ENCODE measurements around the gene MEIOB.

MEIOB gene

DNA sequence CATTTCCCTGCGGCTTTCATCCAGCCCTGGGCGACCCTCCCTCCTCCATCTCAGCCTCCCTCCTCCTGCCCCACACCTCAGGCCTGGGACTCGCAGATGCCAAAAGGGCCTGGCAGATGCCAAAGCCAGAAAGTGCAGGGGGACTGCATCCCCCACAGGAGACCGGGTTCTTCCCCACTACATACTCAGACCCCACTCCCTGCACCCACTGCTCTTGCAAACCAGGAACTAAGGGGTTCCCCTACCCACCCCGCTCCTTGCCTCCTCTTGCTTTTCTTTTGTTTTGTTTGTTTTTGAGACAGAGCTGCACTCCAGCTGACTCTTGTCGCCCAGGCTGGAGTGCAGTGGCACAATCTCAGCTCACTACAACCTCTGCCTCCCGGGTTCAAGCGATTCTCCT lies 43.0 kb upstream of the MEIOB start:
- Histone ChIP-seq H3K9ac (ENCODE audit: low read depth, low read length) (no peak overlapping the region), H3K27me3 (ENCODE audit: insufficient read depth, low read length) (peaks cover 62% of the 10 kb centered on the region), H3K9me3 (ENCODE audit: insufficient read depth, low read depth, low read length) (no peaks in the 10 kb centered on the region), H3K27ac (ENCODE audit: low read length) (no peak overlapping the region), H3K4me1 (ENCODE audit: insufficient read depth, low read length) (no peaks in the 10 kb centered on the region; the same call in 1 of the 2 replicates), H3K4me3 (ENCODE audit: low read length) (no peak overlapping the region), H3K36me3 (ENCODE audit: insufficient read depth, low read depth, low read length) (no peaks in the 10 kb centered on the region)

DNA sequence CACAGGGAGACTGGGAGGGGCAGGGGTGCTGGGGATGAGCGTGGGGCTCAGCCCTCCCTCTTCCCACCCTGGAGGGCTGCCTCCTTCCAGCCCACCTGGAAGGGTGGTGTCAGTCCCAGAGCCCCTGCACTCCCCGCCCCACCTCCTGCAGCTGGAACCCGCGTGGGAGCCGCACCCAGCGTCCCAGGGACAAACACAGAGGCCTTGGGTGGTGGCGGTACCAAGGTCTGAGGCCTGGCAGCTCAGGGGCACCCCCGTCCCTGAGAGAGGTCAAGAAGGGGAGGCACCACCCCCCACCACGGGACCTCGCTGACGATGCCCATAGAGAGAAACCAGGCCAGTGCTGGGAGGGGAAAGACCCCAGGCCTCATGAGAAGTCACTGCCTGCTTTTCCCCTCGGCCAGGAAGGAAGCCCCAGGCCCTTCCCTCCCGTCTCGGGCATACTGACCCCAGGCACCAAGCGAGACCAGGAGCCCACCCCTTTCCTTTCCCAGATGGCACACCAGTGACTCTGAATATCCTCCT lies 42.2 kb upstream of the MEIOB start:
- H3K4me1 ChIP-seq (ENCODE audit: insufficient read depth, low read length): no peaks in the 10 kb centered on the region; the same call in 1 of the 2 replicates
- peaks cover 54% of the 10 kb centered on the region for H3K27me3 ChIP-seq (ENCODE audit: insufficient read depth, low read length)
- no peak overlapping the region for H3K9ac ChIP-seq (ENCODE audit: low read depth, low read length)
- no peaks in the 10 kb centered on the region for H3K9me3 ChIP-seq (ENCODE audit: insufficient read depth, low read depth, low read length)
- no peaks in the 10 kb centered on the region for H3K36me3 ChIP-seq (ENCODE audit: insufficient read depth, low read depth, low read length)
- no peak overlapping the region for H3K27ac ChIP-seq (ENCODE audit: low read length)
- H3K4me3 ChIP-seq (ENCODE audit: low read length): no peak overlapping the region

DNA sequence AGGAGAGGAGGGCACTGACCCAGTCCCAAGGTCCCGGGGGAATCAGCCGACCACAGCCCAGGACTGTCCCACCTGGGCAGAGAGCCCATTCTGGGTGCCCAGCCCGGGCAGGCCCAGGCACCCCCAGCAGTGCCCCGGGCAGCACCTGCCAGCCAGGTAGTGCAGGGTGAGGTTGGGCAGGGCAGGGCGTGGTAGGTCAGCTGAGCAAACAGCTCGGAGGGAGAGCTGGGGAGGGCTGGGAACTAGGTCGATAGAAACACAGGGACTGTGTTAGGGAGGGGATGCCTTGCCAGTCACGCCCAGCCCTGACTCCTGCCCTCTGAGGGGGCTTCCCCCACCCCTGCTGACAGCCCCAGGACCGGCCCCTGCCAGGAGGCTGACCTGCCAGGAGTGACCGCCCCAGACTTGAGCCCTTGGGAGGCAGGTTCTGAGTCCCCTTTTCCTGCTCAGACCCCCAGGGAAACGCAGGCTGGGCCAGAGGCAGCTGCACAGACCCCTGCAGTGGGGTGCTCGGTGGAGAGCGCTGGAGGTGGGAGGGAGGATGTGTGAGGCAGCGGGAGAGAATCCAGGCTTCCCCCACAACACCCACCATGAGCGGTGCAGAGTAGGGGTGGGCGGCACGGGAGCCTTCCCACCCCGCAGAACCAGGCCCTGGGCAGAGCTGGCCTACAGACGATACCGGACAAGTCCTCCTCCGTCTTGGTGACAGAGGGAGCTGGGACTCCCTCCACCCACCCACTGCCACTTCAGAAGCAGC lies 41.5 kb upstream of the MEIOB start:
- Histone ChIP-seq H3K9me3 (ENCODE audit: insufficient read depth, low read depth, low read length) (no peaks in the 10 kb centered on the region), H3K27ac (ENCODE audit: low read length) (no peak overlapping the region), H3K27me3 (ENCODE audit: insufficient read depth, low read length) (peaks cover 50% of the 10 kb centered on the region), H3K4me1 (ENCODE audit: insufficient read depth, low read length) (no peaks in the 10 kb centered on the region; the same call in 1 of the 2 replicates), H3K9ac (ENCODE audit: low read depth, low read length) (no peak overlapping the region), H3K4me3 (ENCODE audit: low read length) (no peak overlapping the region), H3K36me3 (ENCODE audit: insufficient read depth, low read depth, low read length) (no peaks in the 10 kb centered on the region)

DNA sequence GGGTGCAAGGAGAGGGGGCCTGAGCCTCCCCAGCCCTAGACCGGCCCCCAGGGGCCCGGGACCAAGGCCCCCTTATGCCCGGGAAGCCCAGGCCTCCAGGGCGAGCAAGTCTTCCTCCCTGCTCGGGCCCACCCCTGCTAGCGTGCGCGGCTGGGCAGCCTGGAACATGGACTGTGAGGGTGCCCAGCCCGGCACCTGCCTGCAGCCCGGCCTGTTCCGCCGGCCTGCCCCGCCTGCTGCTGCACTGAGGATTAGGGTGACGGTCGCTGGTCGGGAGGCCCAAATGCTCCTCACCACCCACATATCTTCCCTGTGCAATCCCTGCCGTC lies 40.2 kb upstream of the MEIOB start:
- Histone ChIP-seq H3K9me3 (ENCODE audit: insufficient read depth, low read depth, low read length) (no peaks in the 10 kb centered on the region), H3K27me3 (ENCODE audit: insufficient read depth, low read length) (peaks cover 45% of the 10 kb centered on the region), H3K9ac (ENCODE audit: low read depth, low read length) (no peak overlapping the region)

DNA sequence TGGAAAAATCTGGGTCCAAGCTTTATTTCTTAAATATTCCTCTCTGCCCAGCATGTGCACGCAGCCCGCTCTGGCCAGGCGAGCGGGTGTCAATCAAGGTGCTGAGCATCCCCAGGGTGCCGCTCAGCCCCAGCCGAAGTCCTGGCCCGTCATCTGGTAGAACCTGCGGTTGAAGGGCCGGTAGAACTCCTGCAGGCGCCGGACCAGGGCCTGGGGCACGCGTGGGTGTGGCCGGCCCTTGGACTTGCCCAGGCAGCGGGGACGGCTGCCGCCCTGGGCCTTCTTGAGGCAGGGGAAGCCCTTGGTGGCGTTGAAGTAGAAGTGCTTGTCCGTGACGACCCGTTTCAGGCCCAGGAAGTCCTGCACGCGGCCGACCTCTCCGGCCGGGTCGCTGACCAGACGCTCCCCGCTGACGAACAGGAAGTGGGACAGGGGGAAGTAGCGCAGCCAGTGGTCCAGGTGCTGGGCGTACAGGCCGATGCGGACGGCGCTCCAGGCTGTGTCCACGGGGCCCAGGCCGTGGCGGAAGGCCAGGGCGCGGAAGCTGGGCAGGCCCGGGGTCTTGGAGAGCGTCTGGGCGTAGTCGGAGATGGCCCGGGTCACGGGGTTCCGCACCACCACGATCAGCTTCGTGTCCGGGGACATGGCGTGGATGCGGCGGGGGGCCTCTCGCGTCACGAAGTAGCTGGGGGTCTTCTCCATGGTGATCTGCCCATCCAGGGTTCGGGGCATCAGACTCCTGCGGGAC lies 39.7 kb upstream of the MEIOB start:
- Histone ChIP-seq H3K4me1 (ENCODE audit: insufficient read depth, low read length) (no peaks in the 10 kb centered on the region; the same call in 1 of the 2 replicates), H3K27ac (ENCODE audit: low read length) (no peak overlapping the region), H3K9ac (ENCODE audit: low read depth, low read length) (no peak overlapping the region), H3K36me3 (ENCODE audit: insufficient read depth, low read depth, low read length) (no peaks in the 10 kb centered on the region), H3K27me3 (ENCODE audit: insufficient read depth, low read length) (peaks cover 42% of the 10 kb centered on the region), H3K9me3 (ENCODE audit: insufficient read depth, low read depth, low read length) (no peaks in the 10 kb centered on the region), H3K4me3 (ENCODE audit: low read length) (no peak overlapping the region)

More for the DNA sequence above, 40.2 kb upstream of the MEIOB start:
- no peak overlapping the region for H3K27ac ChIP-seq (ENCODE audit: low read length)
- no peaks in the 10 kb centered on the region; the same call in 1 of the 2 replicates for H3K4me1 ChIP-seq (ENCODE audit: insufficient read depth, low read length)
- no peaks in the 10 kb centered on the region for H3K36me3 ChIP-seq (ENCODE audit: insufficient read depth, low read depth, low read length)
- H3K4me3 ChIP-seq (ENCODE audit: low read length): no peak overlapping the region

DNA sequence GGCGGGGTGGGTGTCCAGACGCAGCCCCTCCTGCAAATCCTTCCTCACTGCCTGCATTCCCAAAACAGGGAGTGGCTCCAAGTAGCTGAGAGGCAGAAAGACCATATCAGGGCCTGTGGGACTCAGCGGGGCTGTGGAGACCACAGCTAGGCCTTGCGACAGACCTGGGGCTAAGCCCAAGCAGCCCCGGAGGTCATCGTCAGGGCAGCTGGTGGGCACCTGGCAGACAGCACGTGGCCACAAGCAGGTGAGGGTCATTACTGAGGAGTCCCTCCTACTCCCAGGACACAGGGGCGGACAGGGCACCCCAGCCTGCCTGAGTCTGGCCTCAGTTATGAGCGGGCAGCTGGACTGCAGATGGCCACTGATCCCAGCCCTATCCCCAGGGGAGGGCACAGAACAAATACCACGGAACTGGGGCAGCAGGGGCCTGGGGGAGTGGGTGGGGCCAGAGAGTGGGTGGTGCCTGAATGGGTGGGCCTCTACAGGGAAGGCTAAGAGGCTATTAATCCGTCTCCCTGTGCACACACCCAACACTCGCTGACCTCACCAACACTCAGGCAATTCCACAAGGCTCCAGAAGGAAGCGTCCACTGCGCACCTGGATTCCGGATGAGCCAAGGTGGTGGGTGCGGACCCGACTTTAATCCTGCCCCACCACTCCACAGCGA lies 37.7 kb upstream of the MEIOB start:
- Histone ChIP-seq H3K27me3 (ENCODE audit: insufficient read depth, low read length) (peaks cover 28% of the 10 kb centered on the region), H3K9me3 (ENCODE audit: insufficient read depth, low read depth, low read length) (no peaks in the 10 kb centered on the region), H3K27ac (ENCODE audit: low read length) (no peak overlapping the region), H3K4me1 (ENCODE audit: insufficient read depth, low read length) (no peaks in the 10 kb centered on the region; the same call in 1 of the 2 replicates), H3K36me3 (ENCODE audit: insufficient read depth, low read depth, low read length) (no peaks in the 10 kb centered on the region), H3K9ac (ENCODE audit: low read depth, low read length) (no peak overlapping the region), H3K4me3 (ENCODE audit: low read length) (no peak overlapping the region)

DNA sequence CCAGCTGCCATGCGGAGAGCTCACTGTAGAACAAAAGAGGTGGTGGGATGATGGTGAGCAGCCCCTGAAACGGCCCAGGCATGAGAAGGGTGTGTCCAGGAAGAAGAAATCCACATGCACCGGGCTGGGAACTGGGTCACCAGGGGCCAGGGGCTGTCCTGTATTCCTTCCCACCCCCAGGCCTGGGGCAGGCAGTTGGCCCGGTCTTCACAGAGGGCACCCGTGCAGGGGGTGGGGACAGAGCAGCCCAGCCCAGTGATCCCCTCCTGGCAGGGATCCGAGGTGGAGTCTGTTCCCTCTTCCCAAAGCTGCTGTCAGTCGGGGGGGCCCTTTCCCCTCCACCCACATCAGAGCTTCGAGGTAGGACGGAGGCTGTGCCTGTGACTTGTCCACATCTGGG lies 37.0 kb upstream of the MEIOB start:
- Histone ChIP-seq H3K4me3 (ENCODE audit: low read length) (no peak overlapping the region), H3K4me1 (ENCODE audit: insufficient read depth, low read length) (no peaks in the 10 kb centered on the region), H3K9me3 (ENCODE audit: insufficient read depth, low read depth, low read length) (no peaks in the 10 kb centered on the region), H3K36me3 (ENCODE audit: insufficient read depth, low read depth, low read length) (no peaks in the 10 kb centered on the region), H3K9ac (ENCODE audit: low read depth, low read length) (no peak overlapping the region), H3K27ac (ENCODE audit: low read length) (no peak overlapping the region), H3K27me3 (ENCODE audit: insufficient read depth, low read length) (peaks cover 21% of the 10 kb centered on the region)

DNA sequence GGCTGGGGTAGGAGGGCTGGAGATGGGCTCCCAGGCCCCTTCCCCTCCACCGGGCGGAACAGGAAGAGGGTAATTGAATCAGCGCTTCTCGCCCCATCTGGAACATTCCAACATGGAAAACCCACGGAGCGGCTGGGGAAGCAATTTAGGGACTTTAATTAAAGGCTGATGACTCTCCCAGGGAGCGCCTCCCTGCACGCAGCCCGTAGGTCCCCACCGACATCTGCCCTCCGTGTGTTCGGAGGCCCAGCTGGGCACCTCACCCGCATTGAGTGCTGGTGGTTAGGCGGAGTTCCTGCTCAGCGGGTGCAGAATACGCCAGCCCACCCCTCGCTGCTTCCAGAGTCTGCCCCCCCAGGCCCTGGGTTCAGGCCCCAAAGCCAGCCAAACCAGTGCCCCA lies 36.2 kb upstream of the MEIOB start:
- Histone ChIP-seq H3K9me3 (ENCODE audit: insufficient read depth, low read depth, low read length) (no peaks in the 10 kb centered on the region), H3K36me3 (ENCODE audit: insufficient read depth, low read depth, low read length) (no peaks in the 10 kb centered on the region), H3K4me3 (ENCODE audit: low read length) (no peak overlapping the region), H3K27me3 (ENCODE audit: insufficient read depth, low read length) (peaks cover 15% of the 10 kb centered on the region), H3K4me1 (ENCODE audit: insufficient read depth, low read length) (no peaks in the 10 kb centered on the region), H3K9ac (ENCODE audit: low read depth, low read length) (no peak overlapping the region), H3K27ac (ENCODE audit: low read length) (no peak overlapping the region)

DNA sequence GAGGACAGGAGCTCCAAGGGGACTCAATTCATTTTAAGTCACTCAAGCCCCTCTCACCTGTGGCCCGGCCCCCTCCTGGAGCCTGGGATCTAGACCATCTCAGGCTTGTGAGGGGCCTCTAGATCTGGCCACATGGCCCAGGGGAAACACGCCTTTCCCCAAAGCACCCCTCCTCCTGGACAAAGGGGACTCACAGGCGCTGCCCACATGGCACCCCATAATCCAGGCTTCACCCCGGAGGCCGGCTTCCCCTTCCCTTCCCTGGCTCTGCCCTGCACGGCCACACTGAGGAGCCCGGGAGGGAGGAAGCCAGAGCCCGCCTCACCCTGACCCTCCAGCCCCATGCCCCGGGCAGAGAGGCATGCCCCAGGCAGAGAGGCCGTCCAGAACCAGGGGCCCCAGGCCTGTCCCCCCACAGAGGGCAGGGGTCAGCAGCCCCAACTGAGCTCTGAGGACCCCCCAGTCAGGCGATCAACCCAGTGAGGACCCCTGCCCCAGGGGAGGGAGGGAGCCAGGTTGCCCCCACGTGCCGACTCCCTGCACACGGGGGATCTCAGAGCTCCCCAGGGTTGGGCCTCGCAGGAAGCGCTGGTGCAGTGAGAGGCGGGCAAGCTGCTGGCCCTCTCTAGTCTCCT lies 35.4 kb upstream of the MEIOB start:
- Histone ChIP-seq H3K4me1 (ENCODE audit: insufficient read depth, low read length) (no peaks in the 10 kb centered on the region), H3K4me3 (ENCODE audit: low read length) (no peak overlapping the region), H3K9me3 (ENCODE audit: insufficient read depth, low read depth, low read length) (no peaks in the 10 kb centered on the region), H3K27me3 (ENCODE audit: insufficient read depth, low read length) (peaks cover 15% of the 10 kb centered on the region), H3K27ac (ENCODE audit: low read length) (no peak overlapping the region), H3K9ac (ENCODE audit: low read depth, low read length) (no peak overlapping the region), H3K36me3 (ENCODE audit: insufficient read depth, low read depth, low read length) (no peaks in the 10 kb centered on the region)

DNA sequence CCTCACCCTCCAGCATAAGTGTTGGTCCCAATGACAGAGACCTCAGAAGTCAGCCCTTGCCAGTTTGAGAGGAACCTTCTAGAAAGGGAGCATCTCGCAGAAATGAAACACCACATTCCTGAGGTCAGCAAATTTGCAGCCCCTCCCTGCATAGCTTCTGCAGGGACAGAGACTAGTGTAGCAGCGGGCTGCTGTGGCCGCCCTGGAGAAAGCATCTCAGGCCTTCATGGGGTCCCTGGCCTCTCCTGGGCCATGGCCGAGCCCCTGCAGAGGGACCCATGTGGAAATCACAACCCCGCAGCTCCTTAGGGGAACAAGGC lies 34.8 kb upstream of the MEIOB start:
- H3K27ac ChIP-seq (ENCODE audit: low read length): no peak overlapping the region
- H3K36me3 ChIP-seq (ENCODE audit: insufficient read depth, low read depth, low read length): no peaks in the 10 kb centered on the region
- peaks cover 15% of the 10 kb centered on the region for H3K27me3 ChIP-seq (ENCODE audit: insufficient read depth, low read length)
- H3K4me3 ChIP-seq (ENCODE audit: low read length): no peak overlapping the region
- no peak overlapping the region for H3K9ac ChIP-seq (ENCODE audit: low read depth, low read length)
- H3K4me1 ChIP-seq (ENCODE audit: insufficient read depth, low read length): no peaks in the 10 kb centered on the region
- no peaks in the 10 kb centered on the region for H3K9me3 ChIP-seq (ENCODE audit: insufficient read depth, low read depth, low read length)

DNA sequence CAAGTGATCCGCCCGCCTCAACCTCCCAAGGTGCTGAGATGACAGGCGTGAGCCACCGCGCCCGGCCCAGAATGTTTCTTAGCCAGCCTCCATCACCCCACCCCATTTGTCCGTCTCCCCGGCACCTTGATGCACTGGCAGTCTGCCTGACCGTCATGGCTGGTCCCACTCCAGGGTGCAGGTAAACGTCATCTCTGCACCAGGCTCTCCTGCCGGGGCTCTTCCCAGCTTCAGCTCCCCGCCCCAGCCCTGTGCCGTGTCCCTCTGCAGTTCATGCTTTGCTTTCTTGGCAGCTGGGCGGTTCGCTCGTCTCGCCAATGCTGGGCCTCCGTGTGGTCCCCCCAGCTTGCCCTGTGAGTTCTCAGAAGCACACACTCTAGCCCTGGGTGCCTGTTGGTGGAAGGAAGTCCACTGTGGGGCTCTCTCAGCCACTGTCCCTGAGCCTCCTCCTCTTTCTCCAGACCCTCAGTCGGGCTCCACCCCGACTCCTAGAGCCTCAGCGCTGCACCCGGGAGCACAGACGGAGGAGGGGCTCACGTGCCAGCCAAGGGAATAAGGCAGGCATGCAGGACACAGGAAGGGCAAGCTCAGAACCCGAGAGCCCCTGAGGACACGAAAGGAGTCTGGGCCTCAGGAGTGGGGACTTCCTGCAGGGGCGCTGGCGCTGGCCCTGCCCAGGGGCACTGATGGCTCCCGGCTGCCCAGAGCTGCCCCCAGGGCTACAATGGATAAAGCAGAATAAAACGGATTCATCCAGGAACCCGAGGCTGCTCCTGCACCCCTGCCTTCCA lies 34.3 kb upstream of the MEIOB start:
- Histone ChIP-seq H3K36me3 (ENCODE audit: insufficient read depth, low read depth, low read length) (no peaks in the 10 kb centered on the region), H3K9ac (ENCODE audit: low read depth, low read length) (no peak overlapping the region), H3K9me3 (ENCODE audit: insufficient read depth, low read depth, low read length) (no peaks in the 10 kb centered on the region), H3K4me3 (ENCODE audit: low read length) (no peak overlapping the region), H3K27me3 (ENCODE audit: insufficient read depth, low read length) (peaks cover 15% of the 10 kb centered on the region), H3K4me1 (ENCODE audit: insufficient read depth, low read length) (no peaks in the 10 kb centered on the region), H3K27ac (ENCODE audit: low read length) (no peak overlapping the region)
